Tibial artery (tissue), 4 donors: ENCODE measurements around the gene LAMC2.

Experiments used
- DNase-seq, 2 donors: peaks; one replicate each; pipeline ENCODE4 v3.0.0-alpha.2; 2019
- H3K27ac ChIP-seq, 2 donors: fragments of 200-600 bp; sonication (generic) in 1 of 2; 1 replicate in 1 of 2; 2 replicates in 1 of 2; pipeline ENCODE4 v1.5.1; 2018 to 2019; ENCODE audit warnings: mild to moderate bottlenecking in 1 of 2
- H3K27me3 ChIP-seq, 2 donors: fragments of 200-600 bp; sonication (generic) in 1 of 2; one replicate each; pipeline versions ENCODE4 v1.5.1 to v1.6.0; 2016 to 2019
- H3K36me3 ChIP-seq, 3 donors: fragments of 200-600 bp; sonication (generic) in 2 of 3; one replicate each; pipeline ENCODE4 v1.5.1; 2016 to 2019; ENCODE audit warnings: mild to moderate bottlenecking in 2 of 3
- H3K4me1 ChIP-seq, 4 donors: fragments of 200-600 bp; sonication (generic) in 2 of 4; 1 replicate in 3 of 4; 2 replicates in 1 of 4; pipeline ENCODE4 v1.5.1; 2016 to 2019
- H3K4me3 ChIP-seq, 2 donors: fragments of 200-600 bp; sonication (generic) in 1 of 2; 1 replicate in 1 of 2; 2 replicates in 1 of 2; pipeline ENCODE4 v1.5.1; 2018 to 2019; ENCODE audit warnings: mild to moderate bottlenecking in 2 of 2
- H3K9me3 ChIP-seq, 3 donors: fragments of 200-600 bp; sonication (generic) in 1 of 3; one replicate each; pipeline ENCODE4 v1.5.1; 2016 to 2019
- intact Hi-C: fragments of 100-400 bp; cut with DNase I; formaldehyde crosslinking; loops from one replicate; pipeline ENCODE4 v1.15.0; 2023; ENCODE audit warnings: low total_unique reads
- TF ChIP-seq, protein P1 (sequence below), 2 experiments: fragments of 200-600 bp in 1 of 2; fragments of 450-650 bp in 1 of 2; IDR thresholded peaks; one replicate each; pipeline ENCODE4 v1.5.1; 2017 to 2019; ENCODE audit warnings: antibody characterized with exemption in 2 of 2, mild to moderate bottlenecking in 1 of 2, moderate library complexity in 1 of 2

LAMC2 gene

DNA sequence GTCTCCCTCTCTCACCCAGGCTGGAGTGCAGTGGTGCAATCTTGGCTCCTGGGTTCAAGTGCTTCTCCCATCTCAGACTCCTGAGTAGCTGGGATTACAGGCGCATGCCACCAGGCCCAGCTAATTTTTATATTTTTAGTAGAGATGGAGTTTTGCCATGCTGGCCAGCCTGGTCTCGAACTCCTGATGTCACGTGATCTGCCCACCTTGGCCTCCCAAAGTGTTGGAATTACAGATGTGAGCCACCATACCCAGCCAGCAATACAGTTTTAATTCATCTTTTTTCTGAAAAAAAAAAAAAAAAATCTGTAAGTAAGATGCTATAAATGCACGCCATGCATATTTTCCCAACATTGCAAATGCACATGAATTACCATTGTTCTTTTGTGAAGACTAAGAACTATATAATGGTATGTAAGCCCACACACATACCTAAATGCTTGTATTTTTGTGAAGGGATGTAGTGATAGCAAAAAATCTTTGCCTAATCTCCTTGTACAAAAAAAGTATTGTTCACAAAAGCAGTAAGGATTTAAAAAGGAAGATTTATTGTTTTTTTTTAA lies 8.0 kb downstream of the LAMC2 start:
- intact Hi-C loops: no loop called here
- TF ChIP-seq, protein P1, sequence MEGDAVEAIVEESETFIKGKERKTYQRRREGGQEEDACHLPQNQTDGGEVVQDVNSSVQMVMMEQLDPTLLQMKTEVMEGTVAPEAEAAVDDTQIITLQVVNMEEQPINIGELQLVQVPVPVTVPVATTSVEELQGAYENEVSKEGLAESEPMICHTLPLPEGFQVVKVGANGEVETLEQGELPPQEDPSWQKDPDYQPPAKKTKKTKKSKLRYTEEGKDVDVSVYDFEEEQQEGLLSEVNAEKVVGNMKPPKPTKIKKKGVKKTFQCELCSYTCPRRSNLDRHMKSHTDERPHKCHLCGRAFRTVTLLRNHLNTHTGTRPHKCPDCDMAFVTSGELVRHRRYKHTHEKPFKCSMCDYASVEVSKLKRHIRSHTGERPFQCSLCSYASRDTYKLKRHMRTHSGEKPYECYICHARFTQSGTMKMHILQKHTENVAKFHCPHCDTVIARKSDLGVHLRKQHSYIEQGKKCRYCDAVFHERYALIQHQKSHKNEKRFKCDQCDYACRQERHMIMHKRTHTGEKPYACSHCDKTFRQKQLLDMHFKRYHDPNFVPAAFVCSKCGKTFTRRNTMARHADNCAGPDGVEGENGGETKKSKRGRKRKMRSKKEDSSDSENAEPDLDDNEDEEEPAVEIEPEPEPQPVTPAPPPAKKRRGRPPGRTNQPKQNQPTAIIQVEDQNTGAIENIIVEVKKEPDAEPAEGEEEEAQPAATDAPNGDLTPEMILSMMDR (IDR thresholded peaks at IDR 0.05): no peak
- no peak overlapping the region for H3K27ac ChIP-seq
- no peak overlapping the region for H3K4me3 ChIP-seq
- no peaks in the 10 kb centered on the region for H3K36me3 ChIP-seq
- no peaks in the 10 kb centered on the region for H3K4me1 ChIP-seq
- DNase-seq: no peak
- no peaks in the 10 kb centered on the region for H3K9me3 ChIP-seq
- no peaks in the 10 kb centered on the region for H3K27me3 ChIP-seq

DNA sequence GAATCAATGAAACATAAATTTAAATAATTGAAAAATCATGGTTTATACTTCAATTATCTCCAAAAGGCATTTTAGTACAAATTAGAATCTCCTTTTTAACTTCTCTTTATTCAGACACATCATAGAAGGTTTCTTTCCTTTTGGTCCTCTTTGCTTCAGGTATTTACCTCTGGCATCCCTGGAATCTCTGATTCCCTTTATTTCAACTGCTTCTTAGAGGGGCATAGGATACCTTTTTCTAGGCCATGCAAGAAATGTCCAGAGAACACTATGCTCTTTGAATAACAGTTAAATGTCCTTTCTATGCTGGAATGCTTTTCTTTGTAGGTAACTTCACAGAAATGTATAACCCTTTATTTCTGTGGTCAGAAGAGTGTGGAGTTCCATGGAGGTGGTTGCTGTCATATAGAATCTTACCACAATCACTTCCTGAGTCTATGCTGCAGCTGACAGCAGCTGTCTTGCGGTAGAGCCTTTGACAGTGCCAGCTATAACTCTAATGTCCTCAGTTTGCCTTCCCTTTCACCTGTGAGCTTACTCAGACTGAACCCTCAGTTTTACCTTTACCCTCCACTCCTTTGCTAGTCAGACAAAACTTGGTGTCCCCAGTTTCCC lies 8.6 kb downstream of the LAMC2 start:
- Histone ChIP-seq H3K9me3 (no peaks in the 10 kb centered on the region), H3K27ac (no peak overlapping the region), H3K27me3 (no peaks in the 10 kb centered on the region), H3K4me3 (no peak overlapping the region), H3K36me3 (no peaks in the 10 kb centered on the region), H3K4me1 (no peaks in the 10 kb centered on the region)
- intact Hi-C loops: no loop called here
- TF ChIP-seq, protein P1 (IDR thresholded peaks at IDR 0.05): no peak
- no peak for DNase-seq

DNA sequence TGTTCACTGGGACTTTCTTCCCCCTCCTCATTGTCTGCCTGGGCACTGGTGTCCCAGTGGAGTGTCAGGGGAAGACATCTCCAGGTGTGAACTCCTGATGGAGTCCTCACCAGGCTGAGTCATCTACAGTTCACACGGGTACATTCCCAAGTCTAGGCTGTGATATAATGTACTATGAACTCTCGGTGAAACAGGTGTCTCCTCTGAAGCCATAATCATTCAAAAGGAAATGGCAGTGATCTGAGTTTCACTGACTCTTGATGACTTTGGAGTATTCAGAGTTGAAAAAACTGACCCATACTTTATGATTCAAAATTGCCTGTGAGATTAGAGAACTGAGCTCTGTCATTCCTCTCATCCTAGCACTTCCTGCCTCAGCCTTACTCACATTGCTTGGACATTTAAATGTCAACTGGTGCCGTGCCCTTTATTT lies 9.1 kb downstream of the LAMC2 start:
- no peak for DNase-seq
- TF ChIP-seq, protein P1 (IDR thresholded peaks at IDR 0.05): no peak
- H3K36me3 ChIP-seq: no peaks in the 10 kb centered on the region
- no peak overlapping the region for H3K27ac ChIP-seq
- intact Hi-C loops: no loop called here
- H3K4me3 ChIP-seq: no peak overlapping the region
- H3K27me3 ChIP-seq: no peaks in the 10 kb centered on the region
- H3K4me1 ChIP-seq: no peaks in the 10 kb centered on the region
- no peaks in the 10 kb centered on the region for H3K9me3 ChIP-seq

DNA sequence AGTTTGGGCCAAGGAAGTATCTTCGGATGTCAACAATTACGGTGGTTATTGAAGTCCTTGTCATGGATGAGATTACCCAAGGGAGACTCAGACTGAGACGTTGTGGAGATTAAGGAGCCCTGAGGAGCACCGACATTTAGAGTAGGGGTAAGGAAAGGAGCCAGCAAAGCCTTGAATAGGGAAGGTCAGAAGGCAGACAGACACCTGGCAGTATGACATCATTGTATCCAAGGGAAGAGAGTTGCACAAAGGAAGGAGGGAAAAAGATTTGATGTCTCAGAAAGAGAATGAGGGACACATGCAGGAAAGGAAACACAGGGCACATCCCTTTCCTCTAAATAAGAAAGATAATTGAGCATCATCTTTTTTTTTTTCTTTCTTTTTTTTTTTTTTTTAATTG lies 11.7 kb downstream of the LAMC2 start:
- H3K27me3 ChIP-seq: no peaks in the 10 kb centered on the region
- no peak for DNase-seq
- intact Hi-C loops: no loop called here
- H3K4me3 ChIP-seq: no peak overlapping the region
- TF ChIP-seq, protein P1 (IDR thresholded peaks at IDR 0.05): no peak
- no peak overlapping the region for H3K27ac ChIP-seq
- no peaks in the 10 kb centered on the region for H3K36me3 ChIP-seq
- no peaks in the 10 kb centered on the region for H3K4me1 ChIP-seq
- H3K9me3 ChIP-seq: no peaks in the 10 kb centered on the region

DNA sequence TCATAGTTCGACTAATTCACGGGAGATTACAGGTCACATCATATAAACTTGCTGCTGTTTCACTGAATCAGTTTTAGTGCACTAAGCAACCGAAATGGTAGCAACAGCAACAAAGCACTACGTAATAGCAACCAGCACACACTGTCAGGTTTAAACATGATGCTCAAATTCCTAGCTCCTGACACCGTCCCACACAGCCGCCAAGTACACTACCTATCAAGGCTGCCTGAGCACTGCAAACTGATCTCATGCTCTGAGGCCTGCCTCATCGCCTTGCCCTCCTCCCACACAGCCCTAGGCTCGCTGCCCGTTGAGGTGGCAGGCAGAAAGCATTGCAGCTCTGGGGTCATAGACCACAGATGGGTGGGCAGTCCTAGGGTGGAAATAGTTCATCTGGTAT lies 12.4 kb downstream of the LAMC2 start:
- TF ChIP-seq, protein P1 (IDR thresholded peaks at IDR 0.05): no peak

More for the DNA sequence above, 12.4 kb downstream of the LAMC2 start:
- intact Hi-C loops: no loop called here
- Histone ChIP-seq H3K9me3 (no peaks in the 10 kb centered on the region), H3K4me1 (no peaks in the 10 kb centered on the region), H3K27me3 (no peaks in the 10 kb centered on the region), H3K4me3 (no peak overlapping the region), H3K36me3 (no peaks in the 10 kb centered on the region), H3K27ac (no peak overlapping the region)
- DNase-seq: no peak
